HG03565 (cell line): Measurements from ENCODE around the gene EPHB1.
"Not testable (repeated sequence)": the region's sequence is repeated elsewhere in the genome, so short reads cannot be mapped to it uniquely, and the experiment has no call there.

Experiments
- ATAC-seq: cut with Tn5 transposase; IDR thresholded peaks from one replicate; pipeline ENCODE4 v1.9.1; 2021; ENCODE audit warnings: mild to moderate bottlenecking, moderate library complexity; ENCODE audit not compliant: unreplicated experiment

EPHB1 gene

GRCh38 chr3:135233476-135233875 is 438.4 kb downstream of the EPHB1 start:
- not testable (repeated sequence) for ATAC-seq

GRCh38 chr3:135235541-135235940 is 440.5 kb downstream of the EPHB1 start:
- ATAC-seq: no peak

GRCh38 chr3:135237371-135238143 is 442.5 kb downstream of the EPHB1 start:
- ATAC-seq: no peak

GRCh38 chr3:135238236-135238830 is 443.3 kb downstream of the EPHB1 start:
- ATAC-seq: no peak

- no peak for ATAC-seq
Measured at GRCh38 chr3:135238871-135239614, 444.0 kb downstream of the EPHB1 start.

- no peak for ATAC-seq
Measured at GRCh38 chr3:135239615-135239884, 444.5 kb downstream of the EPHB1 start.

- no peak for ATAC-seq
Measured at GRCh38 chr3:135240426-135240825, 445.4 kb downstream of the EPHB1 start.

- no peak for ATAC-seq
Measured at GRCh38 chr3:135242285-135242684, 447.2 kb downstream of the EPHB1 start.

- no peak for ATAC-seq
Measured at GRCh38 chr3:135243616-135244015, 448.6 kb downstream of the EPHB1 start.

- no peak for ATAC-seq
Measured at GRCh38 chr3:135246027-135246426, 451.0 kb downstream of the EPHB1 start.

GRCh38 chr3:135248213-135248612 is 453.2 kb downstream of the EPHB1 start:
- ATAC-seq: no peak

- no peak for ATAC-seq
Measured at GRCh38 chr3:135249186-135249585, 454.1 kb downstream of the EPHB1 start.

GRCh38 chr3:135258916-135259315 is 463.9 kb downstream of the EPHB1 start:
- no peak for ATAC-seq

- ATAC-seq: no peak
Measured at GRCh38 chr3:135260025-135260424, 465.0 kb downstream of the EPHB1 start.

- no peak for ATAC-seq
Measured at GRCh38 chr3:135261214-135261775, 466.2 kb downstream of the EPHB1 start.

- no peak for ATAC-seq
Measured at GRCh38 chr3:135261916-135262315, 466.9 kb downstream of the EPHB1 start.

- no peak for ATAC-seq
Measured at GRCh38 chr3:135262441-135262840, 467.4 kb downstream of the EPHB1 start.

GRCh38 chr3:135263331-135263730 is 468.3 kb downstream of the EPHB1 start:
- ATAC-seq: no peak

- no peak for ATAC-seq
Measured at GRCh38 chr3:135267487-135267886, 472.4 kb downstream of the EPHB1 start.

GRCh38 chr3:135268941-135269532 is 474.0 kb downstream of the EPHB1 start:
- ATAC-seq: no peak
